Fibroblast of the aortic adventitia (primary cell): ENCODE data around the gene LDLRAD2. TPM values are rescaled to one million over a fixed set of nuclear protein-coding genes. Genes with fewer than 3 reads are reported as not detected.

Source experiments
- DNase-seq: peaks from one replicate; pipeline ENCODE4 v3.0.0-alpha.2; 2010; ENCODE audit warnings: low read depth
- H3K4me3 ChIP-seq: 2 replicates; pipeline ENCODE4 v1.5.1; 2011; ENCODE audit warnings: low read depth, mild to moderate bottlenecking, control low read depth, low read length, moderate library complexity
- total RNA-seq: library from RNA; depleted of rRNA; stranded (reverse); fragments of >200 nt; gene quantifications from 2 replicates; pipeline ENCODE4 v1.2.3, GENCODE V29; 2012; ENCODE audit warnings: low replicate concordance
- TF ChIP-seq, protein P1 (sequence below): IDR thresholded peaks from 2 replicates; pipeline ENCODE4 v1.5.1; 2011; ENCODE audit warnings: mild to moderate bottlenecking, low read length, control low read depth, inconsistent platforms; ENCODE audit not compliant: insufficient read depth

LDLRAD2 gene
- total RNA-seq, 1 donor, result 0.09 TPM

DNA sequence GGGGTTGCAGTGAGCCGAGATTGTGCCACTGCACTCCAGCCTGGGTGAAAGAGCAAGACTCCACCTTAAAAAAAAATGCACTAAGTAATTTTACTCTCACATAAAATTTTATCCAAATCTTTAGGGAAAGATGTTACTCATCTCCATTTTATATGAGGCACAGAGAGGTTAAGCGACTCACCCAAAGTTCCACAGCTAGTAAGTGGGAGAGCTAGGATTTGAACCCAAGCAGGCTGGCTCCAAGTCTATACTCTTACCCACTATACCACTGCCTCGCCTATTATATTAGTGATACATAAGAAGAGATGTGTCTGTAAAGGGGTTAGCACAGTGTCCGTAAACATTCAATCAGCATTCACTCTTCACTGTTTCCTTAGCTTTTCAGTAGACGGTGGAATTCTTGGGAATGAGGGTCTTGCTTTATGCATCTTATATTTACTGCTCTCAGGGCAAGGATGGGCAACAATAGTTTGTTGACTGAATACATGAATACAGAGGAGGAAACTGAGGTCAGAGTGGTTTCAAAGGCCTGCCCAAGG, 15.1 kb downstream of the LDLRAD2 start:
- no peak overlapping the region for H3K4me3 ChIP-seq
- TF ChIP-seq, protein P1, sequence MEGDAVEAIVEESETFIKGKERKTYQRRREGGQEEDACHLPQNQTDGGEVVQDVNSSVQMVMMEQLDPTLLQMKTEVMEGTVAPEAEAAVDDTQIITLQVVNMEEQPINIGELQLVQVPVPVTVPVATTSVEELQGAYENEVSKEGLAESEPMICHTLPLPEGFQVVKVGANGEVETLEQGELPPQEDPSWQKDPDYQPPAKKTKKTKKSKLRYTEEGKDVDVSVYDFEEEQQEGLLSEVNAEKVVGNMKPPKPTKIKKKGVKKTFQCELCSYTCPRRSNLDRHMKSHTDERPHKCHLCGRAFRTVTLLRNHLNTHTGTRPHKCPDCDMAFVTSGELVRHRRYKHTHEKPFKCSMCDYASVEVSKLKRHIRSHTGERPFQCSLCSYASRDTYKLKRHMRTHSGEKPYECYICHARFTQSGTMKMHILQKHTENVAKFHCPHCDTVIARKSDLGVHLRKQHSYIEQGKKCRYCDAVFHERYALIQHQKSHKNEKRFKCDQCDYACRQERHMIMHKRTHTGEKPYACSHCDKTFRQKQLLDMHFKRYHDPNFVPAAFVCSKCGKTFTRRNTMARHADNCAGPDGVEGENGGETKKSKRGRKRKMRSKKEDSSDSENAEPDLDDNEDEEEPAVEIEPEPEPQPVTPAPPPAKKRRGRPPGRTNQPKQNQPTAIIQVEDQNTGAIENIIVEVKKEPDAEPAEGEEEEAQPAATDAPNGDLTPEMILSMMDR, result no peak
- no peak for DNase-seq

DNA sequence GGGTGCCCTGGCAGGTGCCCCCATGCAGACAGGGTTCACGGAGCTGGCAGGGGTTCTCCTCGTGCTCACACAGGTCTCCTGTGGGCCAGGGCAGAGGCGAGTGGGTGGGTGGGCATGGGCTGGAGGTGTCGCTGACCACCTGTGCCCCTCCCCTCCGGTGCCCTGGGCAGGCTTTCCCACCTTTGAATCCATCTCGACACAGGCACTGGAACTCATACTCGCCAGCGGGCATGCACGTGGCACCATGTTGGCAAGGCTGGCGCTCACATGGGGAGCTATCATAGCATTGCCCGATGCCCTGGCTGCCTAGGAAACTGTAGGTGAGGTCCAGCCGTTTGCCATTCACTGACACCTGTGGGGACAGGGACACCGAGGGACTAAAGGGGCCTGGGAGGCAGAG, 16.0 kb downstream of the LDLRAD2 start:
- DNase-seq, result no peak
- H3K4me3 ChIP-seq, result no peak overlapping the region
- TF ChIP-seq, protein P1, result no peak

DNA sequence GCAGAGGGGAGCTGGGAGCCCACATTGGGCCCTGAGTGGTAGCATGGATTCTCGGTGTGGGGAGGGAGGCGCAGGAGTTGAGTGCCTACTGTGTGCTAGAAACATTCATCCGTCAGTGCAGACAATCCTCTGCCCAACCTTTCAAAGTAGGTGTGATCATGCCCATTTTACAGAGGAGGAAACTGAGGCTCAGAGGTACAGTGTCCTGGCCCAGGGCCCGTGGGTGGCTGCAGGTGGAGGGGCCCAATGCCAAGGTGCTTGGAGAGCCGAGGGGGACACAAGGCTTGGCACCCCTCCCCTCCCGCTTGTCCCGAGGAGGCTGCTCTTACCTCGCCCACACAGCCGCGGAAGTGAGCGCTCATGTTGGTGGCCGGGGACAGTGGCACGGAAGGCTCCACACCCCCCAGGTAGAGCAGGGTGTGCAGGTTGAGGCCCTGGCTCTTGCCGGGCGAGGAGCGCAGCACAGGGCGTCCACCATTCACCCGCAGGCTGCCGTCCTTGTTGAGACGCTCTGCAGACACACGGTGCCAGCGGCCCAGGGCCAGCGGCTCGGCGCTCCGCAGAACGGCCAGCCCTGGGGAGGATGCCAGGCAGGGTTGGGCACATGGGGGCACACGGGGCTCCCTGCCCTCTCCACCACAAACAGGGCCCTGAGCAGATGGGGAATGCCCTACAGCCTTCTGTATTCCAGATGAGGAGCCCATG, 16.6 kb downstream of the LDLRAD2 start:
- TF ChIP-seq, protein P1, result no peak
- DNase-seq, result no peak
- H3K4me3 ChIP-seq, result no peak overlapping the region

DNA sequence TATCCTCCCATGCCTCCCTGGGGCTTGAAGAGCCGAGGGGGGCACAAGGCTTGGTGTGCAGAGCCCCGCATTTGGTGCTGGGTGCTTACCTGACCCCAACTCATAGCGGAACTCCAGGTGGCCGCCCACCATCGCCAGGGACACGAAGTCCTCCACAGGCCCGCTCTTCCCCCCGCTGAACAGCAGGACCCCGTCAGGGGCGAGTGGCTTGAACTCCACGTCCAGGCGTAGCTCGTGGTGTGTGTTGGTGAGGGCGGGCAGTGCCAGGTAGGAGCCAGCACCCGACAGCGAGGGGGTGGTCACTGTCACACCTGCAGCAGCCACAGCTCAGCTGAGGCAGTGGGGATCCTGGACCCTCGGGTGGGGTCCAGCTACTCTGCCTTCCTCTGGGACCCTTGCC, 17.2 kb downstream of the LDLRAD2 start:
- no peak overlapping the region for H3K4me3 ChIP-seq
- no peak for DNase-seq
- TF ChIP-seq, protein P1, result no peak

DNA sequence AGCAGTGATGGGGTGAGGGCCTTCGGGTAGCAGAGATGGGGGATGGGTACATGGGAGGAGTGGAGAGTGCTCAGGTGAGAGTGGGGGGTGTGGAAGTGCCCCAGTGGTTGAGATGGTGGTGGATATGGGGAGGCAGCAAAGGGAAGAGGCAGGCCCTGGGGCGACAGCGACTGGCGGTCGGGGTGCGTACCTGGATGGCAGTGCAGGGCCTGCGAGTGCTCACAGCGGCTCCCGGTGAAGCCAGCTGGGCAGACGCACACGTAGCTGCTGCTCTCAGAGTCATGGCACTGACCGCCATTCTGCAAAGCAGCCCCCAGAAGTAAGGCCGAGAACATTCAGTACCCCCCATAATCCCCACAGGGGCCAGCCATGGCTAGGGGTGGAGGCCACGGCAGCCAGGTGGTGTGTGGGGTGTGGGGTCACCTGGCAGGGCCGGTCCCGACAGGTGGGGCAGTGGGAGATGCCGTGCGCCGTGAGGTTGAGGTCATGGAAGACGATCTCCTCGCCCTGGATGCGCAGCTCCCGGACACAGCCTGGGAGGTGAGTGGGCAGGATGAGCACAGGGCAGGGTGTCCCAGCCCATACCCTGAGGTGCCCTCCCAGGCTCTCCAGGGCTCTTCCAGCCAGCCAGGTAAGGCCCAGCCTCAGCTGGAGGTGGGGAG, 18.9 kb downstream of the LDLRAD2 start:
- no peak for DNase-seq
- H3K4me3 ChIP-seq, result no peak overlapping the region
- TF ChIP-seq, protein P1, result no peak

DNA sequence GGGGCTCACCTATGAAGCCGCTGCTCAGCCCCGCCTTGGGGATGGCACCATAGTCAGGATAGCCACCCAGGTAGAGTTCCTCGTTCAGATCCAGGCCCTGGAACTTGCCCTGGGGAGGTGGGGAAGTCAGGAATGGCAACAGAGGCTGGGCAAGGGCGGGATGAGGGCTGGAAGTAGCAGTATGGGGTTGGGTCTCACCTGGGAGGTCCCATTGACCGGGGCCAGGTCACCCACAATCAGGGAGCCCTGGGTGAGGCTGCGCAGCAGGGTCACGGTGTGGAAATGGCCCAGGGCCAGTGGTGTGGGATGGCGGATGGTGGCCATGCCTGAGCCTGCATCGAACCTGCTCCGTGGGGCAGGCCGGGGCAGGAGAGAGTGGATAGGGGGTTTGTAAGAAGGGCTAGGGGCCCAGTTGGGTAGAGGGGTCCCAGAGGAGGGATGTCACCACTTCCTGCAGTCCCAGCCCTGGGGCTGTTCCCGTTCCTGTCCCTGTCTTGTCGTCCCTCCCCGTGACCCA, 19.4 kb downstream of the LDLRAD2 start:
- no peak overlapping the region for H3K4me3 ChIP-seq
- DNase-seq, result no peak
- TF ChIP-seq, protein P1, result no peak
